HCT116 (cell line): ENCODE results near the gene SEL1L2. TPM values are rescaled to one million over a fixed set of nuclear protein-coding genes. Genes with fewer than 3 reads are reported as not detected.

ENCODE experiments used
- ATAC-seq: fragments of 200-7000 bp; cut with Tn5 transposase; 2 replicates; pipeline ENCODE4 v1.9.1; 2020; ENCODE audit warnings: mild to moderate bottlenecking, moderate library complexity
- BruUV-seq: library from RNA; stranded (reverse); fragments of 400-500 nt; replicated peaks from 2 replicates; lab custom pipeline; 2021; lab: Mats Ljungman, UMichigan
- CTCF ChIA-PET: fragments of 300-600 bp; sonication (Branson Sonifier 250); formaldehyde crosslinking; loops from one replicate; lab custom pipeline; 2021; ENCODE audit warnings: antibody characterized with exemption; lab: Charles Lee
- POLR2A ChIA-PET: fragments of 300-600, 350-600 bp; sonication (Branson Sonifier 250); formaldehyde crosslinking; loops from one replicate; lab custom pipeline; 2021; ENCODE audit warnings: antibody characterized with exemption; lab: Charles Lee
- RAD21 ChIA-PET, 2 experiments: fragments of 300-600 bp; sonication (Branson Sonifier 250); formaldehyde crosslinking; loops; one replicate each; lab custom pipeline; 2023; ENCODE audit warnings: low total read pairs in 2 of 2; ENCODE audit not compliant: uncharacterized antibody in 2 of 2, unreplicated experiment in 2 of 2, low non-redundant PET in 1 of 2; lab: Charles Lee
- DNase-seq: peaks from one replicate; pipeline ENCODE4 v3.0.0-alpha.2; 2010; ENCODE audit warnings: low read depth, low spot score
- H2AFZ ChIP-seq: fragments of 200-600 bp; shearing (Covaris generic), sonication (generic); 2 replicates; pipeline ENCODE4 v1.6.1; 2017; ENCODE audit warnings: low read depth, mixed run types, mixed read lengths, antibody characterized with exemption, low read length; ENCODE audit not compliant: poor library complexity, severe bottlenecking
- H3K27ac ChIP-seq: 2 replicates; pipeline ENCODE4 v1.5.1; 2012; ENCODE audit warnings: low read depth, low read length
- H3K27me3 ChIP-seq: fragments of 200-600 bp; sonication (generic); 2 replicates; pipeline ENCODE4 v1.6.1; 2016; ENCODE audit warnings: mixed run types, low read length, mixed read lengths; ENCODE audit not compliant: insufficient read depth
- H3K36me3 ChIP-seq, 2 experiments: fragments of 200-500 bp in 1 of 2; fragments of 200-600 bp in 1 of 2; sonication (Bioruptor generic) in 1 of 2; sonication (generic) in 1 of 2; 2 replicates each; pipeline versions ENCODE4 v1.5.1 to v1.6.1; 2014 to 2016; ENCODE audit warnings: low read length in 2 of 2, inconsistent platforms in 1 of 2, mixed read lengths in 1 of 2, mixed run types in 1 of 2; ENCODE audit not compliant: insufficient read depth in 2 of 2, control insufficient read depth in 1 of 2
- H3K4me1 ChIP-seq, 2 experiments: fragments of 200-600 bp in 1 of 2; sonication (generic) in 1 of 2; 2 replicates each; pipeline versions ENCODE4 v1.5.1 to v1.6.1; 2012 to 2017; ENCODE audit warnings: low read length in 2 of 2, inconsistent platforms in 1 of 2, mild to moderate bottlenecking in 1 of 2, mixed read lengths in 1 of 2, mixed run types in 1 of 2, moderate library complexity in 1 of 2; ENCODE audit not compliant: insufficient read depth in 2 of 2, control insufficient read depth in 1 of 2
- H3K4me2 ChIP-seq: fragments of 200-600 bp; sonication (generic); 2 replicates; pipeline ENCODE4 v1.6.1; 2017; ENCODE audit warnings: mixed run types, low read length, mixed read lengths
- H3K4me3 ChIP-seq, 2 experiments: fragments of 200-600 bp in 1 of 2; sonication (generic) in 1 of 2; replicated peaks in 1 of 2; 2 replicates each; pipeline ENCODE4 v1.5.1; 2011 to 2016; ENCODE audit warnings: low read length in 2 of 2, control low read depth in 1 of 2, low read depth in 1 of 2, mild to moderate bottlenecking in 1 of 2, mixed read lengths in 1 of 2, mixed run types in 1 of 2
- H3K79me2 ChIP-seq: fragments of 200-600 bp; sonication (generic); 2 replicates; pipeline ENCODE4 v1.6.1; 2017; ENCODE audit warnings: mild to moderate bottlenecking, mixed run types, low read length, moderate library complexity, mixed read lengths; ENCODE audit not compliant: insufficient read depth
- H3K9ac ChIP-seq: fragments of 200-600 bp; sonication (generic); 2 replicates; pipeline ENCODE4 v1.6.1; 2016; ENCODE audit warnings: low read length, mixed read lengths
- H3K9me2 ChIP-seq: fragments of 200-600 bp; sonication (generic), shearing (Covaris generic); 2 replicates; pipeline ENCODE4 v1.6.1; 2017; ENCODE audit warnings: mixed run types, mild to moderate bottlenecking, moderate library complexity; ENCODE audit not compliant: insufficient read depth
- H3K9me3 ChIP-seq, 2 experiments: fragments of 200-500 bp in 1 of 2; fragments of 200-600 bp in 1 of 2; sonication (Bioruptor generic) in 1 of 2; sonication (generic) in 1 of 2; 2 replicates each; pipeline ENCODE4 v1.6.1; 2014 to 2017; ENCODE audit warnings: low read length in 2 of 2, mixed read lengths in 2 of 2, inconsistent platforms in 1 of 2, low read depth in 1 of 2, mild to moderate bottlenecking in 1 of 2, mixed run types in 1 of 2, moderate library complexity in 1 of 2; ENCODE audit not compliant: control insufficient read depth in 1 of 2, insufficient read depth in 1 of 2
- H4K20me1 ChIP-seq: fragments of 200-600 bp; sonication (generic), shearing (Covaris generic); 2 replicates; pipeline ENCODE4 v1.6.1; 2017; ENCODE audit warnings: mixed run types, mild to moderate bottlenecking, moderate library complexity; ENCODE audit not compliant: insufficient read depth
- CEBPB ChIP-seq: IDR thresholded peaks from 2 replicates; pipeline ENCODE4 v1.6.1; 2012; ENCODE audit warnings: low read depth
- EGR1 ChIP-seq: IDR thresholded peaks from 2 replicates; pipeline ENCODE4 v1.6.1; 2012; ENCODE audit warnings: low read depth
- EZH2phosphoT487 ChIP-seq: fragments of 200-600 bp; IDR thresholded peaks from 2 replicates; pipeline ENCODE4 v1.6.1; 2018; ENCODE audit warnings: antibody characterized with exemption, borderline replicate concordance
- FOSL1 ChIP-seq: IDR thresholded peaks from 2 replicates; pipeline ENCODE4 v1.6.1; 2012; ENCODE audit warnings: low read depth
- JUND ChIP-seq: IDR thresholded peaks from 2 replicates; pipeline ENCODE4 v1.6.1; 2012
- MAX ChIP-seq: IDR thresholded peaks from 2 replicates; pipeline ENCODE4 v1.6.1; 2012
- POLR2A ChIP-seq: IDR thresholded peaks from 2 replicates; pipeline ENCODE4 v1.7.0; 2011; ENCODE audit warnings: borderline replicate concordance; ENCODE audit not compliant: insufficient read depth, insufficient read length; ENCODE audit errors: extremely low read depth
- POLR2AphosphoS5 ChIP-seq: IDR thresholded peaks from 2 replicates; pipeline ENCODE4 v1.6.1; 2011; ENCODE audit warnings: mild to moderate bottlenecking, low read depth, low read length, moderate library complexity
- RAD21 ChIP-seq: IDR thresholded peaks from 2 replicates; pipeline ENCODE4 v1.6.1; 2012; ENCODE audit warnings: low read depth, mild to moderate bottlenecking
- SIN3A ChIP-seq: IDR thresholded peaks from 2 replicates; pipeline ENCODE4 v1.6.1; 2012; ENCODE audit warnings: low read depth
- SP1 ChIP-seq: IDR thresholded peaks from 2 replicates; pipeline ENCODE4 v1.6.1; 2012; ENCODE audit warnings: low read depth
- SRF ChIP-seq: IDR thresholded peaks from 2 replicates; pipeline ENCODE4 v1.6.1; 2012; ENCODE audit warnings: low read depth
- TCF7L2 ChIP-seq: IDR thresholded peaks from 2 replicates; pipeline ENCODE4 v1.7.0; 2011; ENCODE audit warnings: borderline replicate concordance, inconsistent platforms; ENCODE audit not compliant: insufficient read depth, insufficient read length; ENCODE audit errors: extremely low read depth
- YY1 ChIP-seq: IDR thresholded peaks from 2 replicates; pipeline ENCODE4 v1.6.1; 2011; ENCODE audit warnings: low read length, low read depth, moderate library complexity, mild to moderate bottlenecking; ENCODE audit not compliant: insufficient replicate concordance; ENCODE audit errors: extremely low read depth
- ZFX ChIP-seq: fragments of 450-650 bp; IDR thresholded peaks from 2 replicates; pipeline ENCODE4 v1.6.1; 2017
- ZNF274 ChIP-seq: fragments of 200-500 bp; sonication (Bioruptor generic); IDR thresholded peaks from 2 replicates; pipeline ENCODE4 v1.6.1; 2014; ENCODE audit warnings: mild to moderate bottlenecking, low read depth, low read length, inconsistent platforms
- intact Hi-C: fragments of 100-400 bp; cut with micrococcal nuclease; formaldehyde crosslinking; loops from 2 replicates; pipeline ENCODE4 v1.10.0; 2022
- total RNA-seq: library from RNA; stranded (reverse); gene quantifications from one replicate; pipeline ENCODE4 v1.2.1, GENCODE V29; 2021; ENCODE audit not compliant: unreplicated experiment
- TF ChIP-seq, protein P1 (sequence below): IDR thresholded peaks from 2 replicates; pipeline ENCODE4 v1.6.1; 2011; ENCODE audit warnings: mild to moderate bottlenecking, low read length, moderate library complexity; ENCODE audit not compliant: insufficient replicate concordance; ENCODE audit errors: extremely low read depth

Gene SEL1L2
- total RNA-seq, 1 experiment from 2014 or later: not detected

DNA sequence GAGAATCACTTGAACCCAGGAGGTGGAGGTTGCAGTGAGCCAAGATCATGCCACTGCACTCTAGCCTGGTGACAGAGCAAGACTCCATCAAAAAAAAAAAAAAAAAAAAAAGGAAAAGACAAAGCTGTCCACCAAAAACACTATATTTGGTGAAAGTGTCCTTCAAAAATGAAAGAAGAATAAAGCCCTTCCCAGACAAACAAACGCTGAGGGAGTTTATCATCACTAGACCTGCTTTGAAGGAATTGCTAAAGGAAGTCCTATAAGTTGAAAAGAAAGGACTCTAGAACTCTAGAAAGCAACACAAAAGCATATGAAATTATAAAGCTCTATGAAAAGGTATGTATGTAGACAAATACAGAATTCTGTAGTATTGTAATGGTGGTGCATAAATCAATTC is 98.8 kb downstream of the SEL1L2 start:
- CTCF ChIA-PET: no interaction called here
- H3K9me3 ChIP-seq: peaks cover 0 to 4% of the 10 kb centered on the region in 2 experiments; a peak in 1 of 4 replicates
- no peak overlapping the region for H2AFZ ChIP-seq
- H3K36me3 ChIP-seq: no peaks in the 10 kb centered on the region
- no TSS peak for BruUV-seq
- no peaks in the 10 kb centered on the region for H3K4me1 ChIP-seq
- H3K27me3 ChIP-seq: no peaks in the 10 kb centered on the region
- DNase-seq (no peak), ATAC-seq (no peak)
- H3K9ac ChIP-seq: no peak overlapping the region
- TF ChIP-seq POLR2AphosphoS5 (no peak), CEBPB (no peak), FOSL1 (no peak), SP1 (no peak), SRF (no peak)
- H3K27ac ChIP-seq: no peak overlapping the region
- no peak overlapping the region for H3K4me3 ChIP-seq
- POLR2A ChIA-PET: no interaction called here
- intact Hi-C loops: no loop called here
- no peak overlapping the region for H3K4me2 ChIP-seq
- no peaks in the 10 kb centered on the region for H4K20me1 ChIP-seq
- RAD21 ChIA-PET: no interaction called here
- no peaks in the 10 kb centered on the region for H3K79me2 ChIP-seq
- H3K9me2 ChIP-seq: no peaks in the 10 kb centered on the region

GRCh38 chr20:13884803-13885202 is 105.6 kb downstream of the SEL1L2 start:
- ATAC-seq: no peak
- Histone ChIP-seq H3K36me3 (no peaks in the 10 kb centered on the region), H3K4me3 (no peak overlapping the region), H3K9me3 (no peaks in the 10 kb centered on the region), H3K9me2 (no peaks in the 10 kb centered on the region), H3K27ac (no peak overlapping the region), H3K4me1 (no peaks in the 10 kb centered on the region), H4K20me1 (no peaks in the 10 kb centered on the region), H3K27me3 (no peaks in the 10 kb centered on the region), H3K9ac (no peak overlapping the region), H3K4me2 (no peak overlapping the region), H3K79me2 (no peaks in the 10 kb centered on the region), H2AFZ (no peak overlapping the region)
- RAD21 ChIA-PET: no interaction called here
- CTCF ChIA-PET: no interaction called here
- POLR2A ChIA-PET: no interaction called here
- TF ChIP-seq, protein P1, sequence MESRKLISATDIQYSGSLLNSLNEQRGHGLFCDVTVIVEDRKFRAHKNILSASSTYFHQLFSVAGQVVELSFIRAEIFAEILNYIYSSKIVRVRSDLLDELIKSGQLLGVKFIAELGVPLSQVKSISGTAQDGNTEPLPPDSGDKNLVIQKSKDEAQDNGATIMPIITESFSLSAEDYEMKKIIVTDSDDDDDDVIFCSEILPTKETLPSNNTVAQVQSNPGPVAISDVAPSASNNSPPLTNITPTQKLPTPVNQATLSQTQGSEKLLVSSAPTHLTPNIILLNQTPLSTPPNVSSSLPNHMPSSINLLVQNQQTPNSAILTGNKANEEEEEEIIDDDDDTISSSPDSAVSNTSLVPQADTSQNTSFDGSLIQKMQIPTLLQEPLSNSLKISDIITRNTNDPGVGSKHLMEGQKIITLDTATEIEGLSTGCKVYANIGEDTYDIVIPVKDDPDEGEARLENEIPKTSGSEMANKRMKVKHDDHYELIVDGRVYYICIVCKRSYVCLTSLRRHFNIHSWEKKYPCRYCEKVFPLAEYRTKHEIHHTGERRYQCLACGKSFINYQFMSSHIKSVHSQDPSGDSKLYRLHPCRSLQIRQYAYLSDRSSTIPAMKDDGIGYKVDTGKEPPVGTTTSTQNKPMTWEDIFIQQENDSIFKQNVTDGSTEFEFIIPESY: no peak
- TF ChIP-seq TCF7L2 (no peak), EZH2phosphoT487 (no peak), ZNF274 (no peak), SRF (no peak), FOSL1 (no peak), RAD21 (no peak), YY1 (no peak), MAX (no peak), POLR2A (no peak), JUND (no peak), SIN3A (no peak), CEBPB (no peak), EGR1 (no peak), ZFX (no peak)
- no peak for DNase-seq
- intact Hi-C loops: no loop called here
- BruUV-seq: no TSS peak
